ENCODE measurements around the gene THSD7B. TPM values are rescaled to one million over a fixed set of nuclear protein-coding genes. Genes with fewer than 3 reads are reported as not detected.

Gene THSD7B
- total RNA-seq, 2 donors from 2014 or later = not detected

DNA sequence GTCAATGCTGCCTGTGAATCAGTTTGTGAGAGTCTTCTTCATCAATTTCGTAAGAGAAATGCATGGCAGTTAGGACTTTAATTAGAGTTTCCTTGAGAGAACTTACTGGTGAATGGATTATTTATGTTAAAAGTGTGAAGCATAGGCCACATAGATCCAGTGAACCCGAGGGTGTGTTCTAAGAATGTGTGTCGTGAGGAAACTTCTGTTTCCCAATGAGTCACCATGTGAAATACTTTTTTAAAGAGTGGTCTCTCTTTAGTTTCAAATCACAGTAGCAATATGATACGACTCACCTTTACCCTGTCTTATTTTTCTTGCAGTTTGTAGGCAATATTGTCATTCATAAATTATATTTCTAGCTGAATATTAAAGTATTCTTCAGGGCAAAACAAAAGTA, 18.5 kb downstream of the THSD7B start:
- Mint-ChIP-seq H3K36me3 (no peaks in the 10 kb centered on the region), H3K27ac (no peak overlapping the region), H3K9me3 (no peaks in the 10 kb centered on the region)
- ATAC-seq (peak in 1 of 2 donors; percentile 30), DNase-seq (ENCODE audit: low spot score in 2 of 2) (no peak)

DNA sequence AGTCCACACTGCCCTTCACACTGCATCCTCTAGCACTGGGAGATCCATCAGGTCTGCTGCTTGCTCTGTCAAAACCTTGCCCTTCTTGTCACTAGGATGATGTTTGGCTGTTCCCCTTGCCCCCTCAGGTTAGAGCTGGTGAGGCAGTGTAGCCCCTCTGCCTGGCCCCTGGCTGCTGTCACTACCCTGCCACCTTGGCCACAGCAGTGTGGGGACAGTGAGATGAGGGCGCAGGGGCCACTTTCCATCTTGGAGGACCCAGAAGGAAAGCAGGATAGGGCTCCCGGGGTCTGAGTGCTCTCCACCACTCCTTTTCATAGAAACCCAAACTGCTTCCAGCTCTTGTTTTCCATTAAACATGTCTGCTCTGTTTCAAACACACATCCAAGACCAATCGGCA, 19.9 kb downstream of the THSD7B start:
- DNase-seq (ENCODE audit: low spot score in 2 of 2) (no peak), ATAC-seq (no peak)
- Mint-ChIP-seq H3K36me3 (no peaks in the 10 kb centered on the region), H3K9me3 (no peaks in the 10 kb centered on the region), H3K27ac (no peak overlapping the region)

DNA sequence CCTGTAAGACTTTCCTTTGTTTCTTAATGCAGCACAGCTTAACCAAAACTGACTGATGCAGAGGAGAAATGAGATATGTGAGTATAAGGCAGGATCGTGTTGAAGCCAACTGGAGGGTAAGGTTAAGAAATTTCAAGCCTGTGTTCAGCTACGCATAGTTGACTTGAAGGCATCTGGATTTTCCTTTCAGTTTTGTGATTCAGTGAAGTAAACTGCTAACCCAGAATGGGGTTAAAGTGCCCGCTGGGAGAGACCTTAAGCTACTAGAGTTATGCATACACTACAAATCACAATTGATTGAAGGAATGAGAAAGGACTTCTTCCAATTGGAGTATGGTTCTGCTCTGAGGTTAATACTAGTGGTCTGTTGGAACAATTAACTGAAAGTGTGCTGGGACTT, 22.6 kb downstream of the THSD7B start:
- H3K27ac Mint-ChIP-seq = no peak overlapping the region
- ATAC-seq = no peak
- DNase-seq (ENCODE audit: low spot score in 2 of 2) = no peak
- H3K9me3 Mint-ChIP-seq = no peaks in the 10 kb centered on the region
- no peaks in the 10 kb centered on the region for H3K36me3 Mint-ChIP-seq

DNA sequence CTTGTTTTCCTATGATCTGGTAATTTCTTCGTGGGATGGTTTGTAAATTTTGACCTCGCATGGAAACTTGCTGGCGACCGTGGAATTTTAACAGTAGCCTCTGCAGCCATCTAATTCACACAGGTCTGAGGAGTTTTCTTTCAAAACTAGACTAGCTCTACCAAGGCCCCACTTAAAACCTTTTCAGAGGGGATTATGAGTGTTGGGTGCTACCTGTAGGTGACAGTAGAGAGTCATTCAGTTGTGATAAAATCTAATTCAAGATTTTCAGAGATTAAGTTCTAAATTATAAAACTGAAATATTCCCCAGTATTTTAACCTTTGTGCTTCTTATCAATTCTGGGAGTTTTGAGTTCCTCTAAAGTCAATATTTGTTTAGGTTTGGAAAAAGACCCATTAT, 31.0 kb downstream of the THSD7B start:
- ATAC-seq = no peak
- no peaks in the 10 kb centered on the region for H3K9me3 Mint-ChIP-seq
- no peak for DNase-seq (ENCODE audit: low spot score in 2 of 2)
- H3K36me3 Mint-ChIP-seq = no peaks in the 10 kb centered on the region
- no peak overlapping the region for H3K27ac Mint-ChIP-seq

DNA sequence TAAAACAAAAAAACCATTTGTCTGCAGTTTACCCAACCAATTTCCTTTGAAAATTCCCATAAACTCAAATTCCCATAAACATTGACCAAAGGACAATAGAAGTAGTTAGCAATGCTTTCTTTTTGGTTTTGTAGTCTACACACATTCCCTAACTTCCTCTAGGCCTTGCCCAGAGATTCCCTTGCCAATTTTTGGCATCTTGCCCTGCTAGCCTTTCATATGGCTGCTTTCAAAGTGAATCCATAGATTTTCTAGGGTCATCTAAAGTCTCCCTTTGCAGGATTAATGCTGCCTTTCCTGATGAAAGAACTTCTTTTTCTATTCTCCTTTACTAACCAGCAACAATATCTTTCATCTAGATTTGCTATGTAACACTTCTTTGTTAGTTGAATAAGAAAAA, 33.4 kb downstream of the THSD7B start:
- no peaks in the 10 kb centered on the region for H3K36me3 Mint-ChIP-seq
- ATAC-seq = no peak
- no peaks in the 10 kb centered on the region for H3K9me3 Mint-ChIP-seq
- DNase-seq (ENCODE audit: low spot score in 2 of 2) = no peak
- no peak overlapping the region for H3K27ac Mint-ChIP-seq

DNA sequence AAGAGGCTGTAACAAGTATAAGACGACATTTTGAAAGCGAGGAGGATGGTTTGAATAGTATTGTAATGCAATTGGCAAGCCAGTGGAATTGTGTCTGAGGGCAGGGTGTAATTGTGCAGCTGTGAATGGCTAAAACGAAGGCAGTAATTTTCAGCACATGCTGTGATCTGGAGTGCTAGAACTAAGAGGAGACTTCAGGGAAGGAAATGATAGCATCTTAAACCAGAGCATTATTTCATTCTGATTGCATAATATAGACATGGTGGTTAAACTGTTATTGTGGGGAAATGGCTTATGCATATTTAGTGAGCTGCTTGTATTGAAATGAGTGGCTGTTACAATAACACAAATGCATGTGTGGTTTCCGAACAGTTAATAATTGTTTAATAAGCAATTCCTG, 36.3 kb downstream of the THSD7B start:
- Mint-ChIP-seq H3K36me3 (no peaks in the 10 kb centered on the region), H3K27ac (no peak overlapping the region), H3K9me3 (peaks cover 0 to 5% of the 10 kb centered on the region in 2 donors)
- no peak for ATAC-seq
- DNase-seq (ENCODE audit: low spot score in 2 of 2) = no peak

DNA sequence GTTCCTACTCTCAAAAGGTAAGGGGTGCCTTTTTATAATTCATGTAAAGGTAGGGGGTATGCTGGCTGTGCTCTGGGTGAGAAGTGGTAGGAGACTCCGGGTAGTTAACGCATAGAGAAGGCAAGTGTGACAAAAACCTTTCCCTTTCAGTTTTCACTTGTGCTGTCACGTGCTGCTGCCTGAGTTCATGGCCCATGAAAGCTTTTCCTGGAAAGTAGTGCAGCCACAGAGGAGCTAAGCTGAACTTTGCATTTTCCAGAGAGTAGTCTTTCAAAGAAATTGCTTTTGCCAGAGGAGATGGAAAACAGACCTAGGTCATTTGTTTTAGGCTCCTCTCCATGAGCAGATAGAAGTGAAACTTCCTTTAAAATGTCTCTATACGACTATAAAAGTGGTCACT, 44.7 kb downstream of the THSD7B start:
- H3K9me3 Mint-ChIP-seq = peaks cover 0 to 5% of the 10 kb centered on the region in 2 donors
- DNase-seq (ENCODE audit: low spot score in 2 of 2) (no peak), ATAC-seq (no peak)
- no peaks in the 10 kb centered on the region for H3K36me3 Mint-ChIP-seq
- no peak overlapping the region for H3K27ac Mint-ChIP-seq

DNA sequence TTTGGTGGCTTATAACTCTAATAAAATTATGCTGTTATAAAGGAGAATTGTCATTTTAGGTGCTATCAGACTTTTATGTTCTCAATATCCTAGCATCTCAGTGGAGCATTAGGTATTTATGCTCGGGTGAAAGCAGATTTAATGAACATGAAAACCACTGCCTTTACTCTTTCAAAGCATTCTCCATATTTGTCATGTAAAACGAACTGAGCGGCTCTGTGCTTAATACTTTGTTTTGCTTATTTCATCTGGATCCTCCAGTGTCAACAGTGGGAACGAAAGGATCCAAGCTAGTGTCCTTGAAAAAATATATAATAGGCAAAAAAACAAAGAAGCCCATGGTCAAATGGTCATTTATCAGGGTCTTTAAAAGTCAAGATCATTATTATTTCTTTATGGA, 53.5 kb downstream of the THSD7B start:
- no peak for ATAC-seq
- H3K27ac Mint-ChIP-seq = no peak overlapping the region
- no peak for DNase-seq (ENCODE audit: low spot score in 2 of 2)
- no peaks in the 10 kb centered on the region for H3K9me3 Mint-ChIP-seq
- H3K36me3 Mint-ChIP-seq = no peaks in the 10 kb centered on the region

DNA sequence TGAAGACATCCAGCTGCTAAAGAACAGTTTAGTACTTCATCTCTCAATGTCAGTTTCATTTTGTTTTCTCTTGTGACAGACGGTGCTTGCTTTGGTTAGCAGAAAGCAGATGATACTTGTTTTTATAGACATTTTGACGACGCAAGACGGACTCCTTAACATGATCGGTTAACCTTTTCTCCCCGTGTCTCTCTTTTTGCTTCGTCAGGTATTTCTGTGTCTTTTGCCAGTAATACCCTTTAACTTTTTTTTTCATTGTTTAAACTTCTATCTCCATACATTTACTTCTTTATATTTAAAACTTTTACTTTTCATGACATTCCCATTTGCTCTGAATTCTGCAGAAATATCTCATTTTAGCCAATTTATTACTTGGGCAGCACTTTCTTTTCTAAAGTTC, 57.9 kb downstream of the THSD7B start:
- ATAC-seq = no peak
- no peak overlapping the region for H3K27ac Mint-ChIP-seq
- DNase-seq (ENCODE audit: low spot score in 2 of 2) = no peak
- H3K9me3 Mint-ChIP-seq = no peaks in the 10 kb centered on the region
- no peaks in the 10 kb centered on the region for H3K36me3 Mint-ChIP-seq

DNA sequence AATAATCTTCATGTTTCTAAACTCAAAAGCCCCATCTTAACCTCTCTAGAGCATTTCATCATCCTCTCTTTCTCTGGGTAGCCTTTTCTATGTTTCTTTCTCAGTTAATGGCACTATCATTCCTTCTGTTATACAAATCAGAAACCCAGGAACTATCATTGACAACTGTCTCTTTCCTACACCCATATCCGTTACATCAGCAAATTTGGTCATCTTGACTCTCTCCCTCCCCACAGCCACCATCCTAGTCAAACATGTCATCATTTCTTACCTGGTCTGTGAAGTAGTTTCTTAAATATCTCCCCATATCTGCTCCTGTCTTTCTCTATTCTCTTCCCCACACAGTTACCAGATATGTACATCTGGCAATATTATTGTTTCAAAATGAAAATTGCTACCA, 62.8 kb downstream of the THSD7B start:
- DNase-seq (ENCODE audit: low spot score in 2 of 2) (no peak), ATAC-seq (no peak)
- Mint-ChIP-seq H3K9me3 (no peaks in the 10 kb centered on the region), H3K27ac (no peak overlapping the region), H3K36me3 (no peaks in the 10 kb centered on the region)

DNA sequence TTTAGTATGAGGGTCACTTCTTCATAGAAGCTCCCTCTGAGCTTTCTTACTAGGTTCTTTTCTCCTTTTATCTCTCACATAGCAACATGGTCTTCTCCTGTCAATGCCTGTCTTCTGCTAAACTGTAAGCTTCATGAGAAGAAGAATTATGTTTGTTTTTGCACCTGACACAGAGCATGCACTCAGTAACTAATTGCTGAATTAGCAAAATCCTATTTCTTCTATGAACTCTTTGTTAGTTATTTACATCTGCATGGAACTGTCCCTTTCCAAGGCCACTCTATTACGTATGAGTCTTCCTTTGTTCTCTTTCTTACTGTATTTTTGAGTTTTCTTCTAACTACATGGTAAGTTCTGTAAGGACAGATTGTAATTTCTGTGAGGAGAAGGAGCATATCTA, 63.4 kb downstream of the THSD7B start:
- H3K27ac Mint-ChIP-seq = no peak overlapping the region
- ATAC-seq (no peak), DNase-seq (ENCODE audit: low spot score in 2 of 2) (no peak)
- no peaks in the 10 kb centered on the region for H3K9me3 Mint-ChIP-seq
- H3K36me3 Mint-ChIP-seq = no peaks in the 10 kb centered on the region

DNA sequence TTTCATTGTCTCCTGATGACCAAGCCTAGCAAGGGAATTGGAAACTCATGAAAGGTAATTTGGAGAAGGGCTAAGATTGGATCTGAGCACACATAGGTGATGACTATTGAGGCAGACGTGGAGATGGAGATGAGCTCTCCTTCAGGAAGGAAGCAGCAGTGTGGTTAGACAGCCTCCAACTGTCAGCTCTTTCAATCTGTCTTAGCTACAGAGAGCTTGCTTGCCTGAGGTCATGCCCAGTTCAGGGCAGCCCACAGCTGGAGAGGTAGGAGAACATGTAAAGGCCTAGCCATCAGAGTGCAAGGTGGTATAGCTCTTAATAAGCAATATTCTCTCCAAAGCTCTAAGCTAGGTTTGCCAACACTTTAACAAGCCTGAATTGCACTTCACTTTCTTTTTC, 79.2 kb downstream of the THSD7B start:
- no peaks in the 10 kb centered on the region for H3K9me3 Mint-ChIP-seq
- ATAC-seq (no peak), DNase-seq (ENCODE audit: low spot score in 2 of 2) (no peak)
- H3K27ac Mint-ChIP-seq = no peak overlapping the region
- no peaks in the 10 kb centered on the region for H3K36me3 Mint-ChIP-seq

DNA sequence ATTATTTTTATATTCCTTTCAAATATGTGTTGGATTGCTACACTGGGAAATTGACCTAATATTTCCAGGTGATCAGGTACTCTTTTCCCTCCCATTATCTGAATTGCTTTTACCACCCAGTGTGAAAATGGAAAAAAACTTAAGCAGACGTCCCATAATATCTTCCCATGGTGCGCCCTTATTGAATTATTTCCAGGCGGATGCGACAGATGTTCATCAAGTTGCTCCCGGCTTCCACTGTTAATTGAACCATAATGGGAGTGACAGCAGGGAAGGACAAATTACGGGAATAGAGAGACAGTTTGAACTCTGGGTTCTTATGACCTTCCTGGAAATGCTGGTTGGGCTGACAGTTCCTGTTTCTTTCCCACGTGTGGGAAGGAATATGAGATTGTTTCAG, 93.3 kb downstream of the THSD7B start:
- Mint-ChIP-seq H3K36me3 (no peaks in the 10 kb centered on the region), H3K9me3 (peaks cover 0 to 4% of the 10 kb centered on the region in 2 donors), H3K27ac (no peak overlapping the region)
- ATAC-seq (no peak), DNase-seq (ENCODE audit: low spot score in 2 of 2) (no peak)

DNA sequence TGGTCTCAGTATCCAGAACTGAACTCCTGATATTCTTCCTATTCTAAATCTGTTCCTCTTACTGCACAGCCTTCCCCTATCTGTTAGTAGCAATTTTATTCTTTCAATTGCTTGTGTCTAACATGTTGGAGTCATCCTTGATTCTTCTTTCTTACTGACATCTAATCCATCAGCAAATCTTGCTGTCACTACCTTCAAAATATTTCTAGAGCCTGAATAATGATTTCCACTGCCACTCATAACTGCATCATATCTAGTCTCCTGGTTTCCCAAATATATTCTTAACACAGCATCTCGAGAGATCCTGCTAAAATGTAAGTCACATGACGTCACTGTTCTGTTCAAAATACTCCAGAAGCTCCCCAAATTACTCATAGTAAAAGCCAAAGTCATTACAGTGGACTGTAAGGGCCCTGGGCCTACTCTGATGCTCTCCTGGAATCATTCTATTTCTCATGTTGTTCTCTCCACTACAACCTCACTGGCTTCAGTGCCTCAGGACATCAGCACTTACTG, 95.2 kb downstream of the THSD7B start:
- no peak for ATAC-seq
- Mint-ChIP-seq H3K36me3 (no peaks in the 10 kb centered on the region), H3K27ac (no peak overlapping the region), H3K9me3 (peaks cover 0 to 4% of the 10 kb centered on the region in 2 donors)
- no peak for DNase-seq (ENCODE audit: low spot score in 2 of 2)

DNA sequence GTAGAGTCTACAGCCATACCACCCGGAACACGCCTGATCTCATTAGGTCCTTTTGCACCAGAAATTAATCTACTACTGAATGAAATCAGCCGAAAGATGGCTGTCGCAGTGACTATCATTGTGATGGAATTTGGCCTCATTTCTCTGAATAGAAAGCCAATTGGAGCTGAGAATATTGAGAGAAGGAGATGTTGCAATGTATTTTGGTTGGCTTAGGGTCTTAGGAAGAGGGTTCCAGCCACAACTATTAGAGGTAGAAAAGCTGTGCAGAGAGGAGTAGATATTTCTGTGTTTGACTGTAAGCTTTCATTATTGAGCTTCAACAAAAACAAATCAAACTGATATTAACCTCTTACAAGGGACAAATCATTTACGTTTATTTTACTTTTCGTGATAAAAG, 98.1 kb downstream of the THSD7B start:
- Mint-ChIP-seq H3K27ac (no peak overlapping the region), H3K9me3 (no peaks in the 10 kb centered on the region), H3K36me3 (no peaks in the 10 kb centered on the region)
- DNase-seq (ENCODE audit: low spot score in 2 of 2) (no peak), ATAC-seq (no peak)

DNA sequence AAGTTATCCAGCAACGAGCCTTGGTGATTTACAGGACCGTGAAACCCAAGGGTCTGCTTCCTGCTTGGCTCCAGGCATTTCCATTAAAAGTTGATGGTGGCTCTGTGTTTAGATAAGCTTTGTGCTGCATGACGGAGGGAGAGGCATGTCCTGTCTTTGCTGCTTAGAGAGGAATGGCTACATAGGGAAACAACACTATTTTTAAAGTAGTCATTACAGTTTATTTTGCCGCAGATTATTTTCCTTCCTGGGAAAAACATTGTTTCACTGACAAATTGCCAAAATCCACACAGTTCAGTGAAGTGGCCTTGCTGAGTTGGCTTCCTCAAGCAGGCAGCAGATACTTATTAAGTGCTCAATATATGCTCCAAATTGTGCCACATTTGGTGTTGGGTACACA, 98.5 kb downstream of the THSD7B start:
- no peak for ATAC-seq
- no peak overlapping the region for H3K27ac Mint-ChIP-seq
- no peaks in the 10 kb centered on the region for H3K36me3 Mint-ChIP-seq
- no peak for DNase-seq (ENCODE audit: low spot score in 2 of 2)
- H3K9me3 Mint-ChIP-seq = no peaks in the 10 kb centered on the region

DNA sequence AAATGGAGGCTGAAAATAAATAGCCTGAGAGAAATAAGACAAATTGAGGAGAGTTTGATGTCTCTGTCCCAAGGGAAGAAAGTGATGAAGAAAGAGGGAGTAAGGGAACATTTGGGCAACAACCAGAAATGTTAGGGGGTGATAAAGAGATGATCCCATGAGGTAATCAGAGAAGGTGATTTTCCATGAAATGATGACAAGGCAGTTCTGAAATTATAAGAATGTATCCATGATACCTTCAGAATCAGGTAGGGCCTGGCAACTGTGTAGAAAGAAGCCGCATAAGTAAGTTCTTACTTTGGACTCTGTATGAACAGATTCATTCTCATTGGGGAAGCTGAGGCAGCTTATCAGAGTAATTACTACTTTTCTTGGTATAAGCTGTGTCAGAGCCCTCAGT, 106.1 kb downstream of the THSD7B start:
- DNase-seq (ENCODE audit: low spot score in 2 of 2) (no peak), ATAC-seq (no peak)
- Mint-ChIP-seq H3K27ac (no peak overlapping the region), H3K36me3 (no peaks in the 10 kb centered on the region), H3K9me3 (no peaks in the 10 kb centered on the region)

DNA sequence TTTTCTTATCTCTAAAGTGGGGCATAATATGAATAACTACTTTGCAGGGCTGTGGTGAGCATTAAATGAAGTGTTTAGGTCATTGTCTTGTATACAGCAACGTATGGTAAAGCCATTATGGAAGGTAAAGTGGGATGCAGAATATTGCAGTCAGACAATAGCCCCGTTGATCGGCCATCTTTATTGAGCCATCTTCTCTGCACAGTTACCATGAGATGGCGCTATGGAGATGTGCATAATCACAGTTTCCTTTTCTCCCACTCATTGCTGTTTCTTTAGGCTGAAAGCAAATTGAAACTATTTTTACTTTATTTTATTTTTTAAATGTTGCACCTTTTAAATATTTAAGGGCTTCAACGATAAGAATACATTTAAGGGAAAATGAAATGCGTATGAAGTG, 108.9 kb downstream of the THSD7B start:
- no peak for ATAC-seq
- Mint-ChIP-seq H3K36me3 (no peaks in the 10 kb centered on the region), H3K27ac (no peak overlapping the region), H3K9me3 (no peaks in the 10 kb centered on the region)
- no peak for DNase-seq (ENCODE audit: low spot score in 2 of 2)

DNA sequence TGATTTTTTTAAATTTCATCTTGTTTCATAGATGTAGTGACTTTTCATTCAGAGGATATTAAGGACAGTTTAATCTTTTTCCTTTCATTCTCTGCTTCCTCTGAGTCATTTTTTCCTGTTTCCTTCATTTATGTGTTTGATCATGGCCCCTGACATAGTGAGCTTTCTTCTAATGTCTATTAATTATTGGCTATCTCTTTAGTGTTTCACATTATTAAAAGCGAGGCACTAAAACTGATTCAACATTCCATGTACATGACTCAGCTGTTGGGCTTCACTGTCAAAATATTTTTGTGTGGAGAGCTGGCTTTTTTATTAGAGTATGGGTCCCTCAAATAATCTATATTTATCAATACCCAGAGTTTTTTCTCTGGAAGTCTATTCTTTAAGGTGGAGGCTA, 125.8 kb downstream of the THSD7B start:
- peaks cover 8 to 9% of the 10 kb centered on the region in 2 donors for H3K9me3 Mint-ChIP-seq
- DNase-seq (ENCODE audit: low spot score in 2 of 2) (no peak), ATAC-seq (no peak)
- H3K27ac Mint-ChIP-seq = peak overlapping the region in 1 of 2 donors; percentile 17
- H3K36me3 Mint-ChIP-seq = no peaks in the 10 kb centered on the region

All from activated naive CD4-positive, alpha-beta T cell treated with anti-CD3 and anti-CD28 coated beads, Interleukin-2, amount 50 U/mL, for 72 hours (primary cell).